Peyer's patch (tissue), 4 donors: Measurements from ENCODE around the gene RPRD1A.

Experiments
- POLR2A ChIP-seq, 2 donors: fragments of 450-650 bp; IDR thresholded peaks; one replicate each; pipeline ENCODE4 v1.5.1; 2017; ENCODE audit warnings: antibody characterized with exemption in 2 of 2, mild to moderate bottlenecking in 2 of 2, moderate library complexity in 2 of 2
- TF ChIP-seq, protein P1 (sequence below), 6 experiments: fragments of 450-650 bp in 4 of 6; fragments of 200-600 bp in 2 of 6; sonication (generic) in 1 of 6; IDR thresholded peaks; one replicate each; pipeline ENCODE4 v1.5.1; 2017 to 2019; ENCODE audit warnings: antibody characterized with exemption in 6 of 6, mild to moderate bottlenecking in 3 of 6, moderate library complexity in 1 of 6

DNA sequence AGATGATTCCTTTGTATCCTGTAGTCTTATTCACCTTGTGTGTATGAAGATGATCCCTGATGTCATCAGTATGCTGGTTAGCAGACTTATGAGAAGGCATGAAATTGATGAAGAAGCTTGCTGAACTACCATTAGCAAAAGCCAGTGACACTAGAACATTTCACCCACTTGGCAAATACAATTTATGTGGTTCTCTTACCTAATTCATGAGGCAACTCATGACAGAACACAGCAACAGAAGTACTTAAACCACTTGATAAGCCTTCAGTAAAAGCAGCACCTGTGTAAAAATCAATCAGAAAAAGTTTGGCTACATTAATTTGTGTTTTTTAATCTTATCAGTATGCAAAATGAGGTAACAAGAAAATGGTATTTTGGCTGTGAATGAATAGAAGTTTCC is 44.9 kb upstream of the RPRD1A start:
- TF ChIP-seq POLR2A (IDR thresholded peaks at IDR 0.05), result no peak
- TF ChIP-seq, protein P1, sequence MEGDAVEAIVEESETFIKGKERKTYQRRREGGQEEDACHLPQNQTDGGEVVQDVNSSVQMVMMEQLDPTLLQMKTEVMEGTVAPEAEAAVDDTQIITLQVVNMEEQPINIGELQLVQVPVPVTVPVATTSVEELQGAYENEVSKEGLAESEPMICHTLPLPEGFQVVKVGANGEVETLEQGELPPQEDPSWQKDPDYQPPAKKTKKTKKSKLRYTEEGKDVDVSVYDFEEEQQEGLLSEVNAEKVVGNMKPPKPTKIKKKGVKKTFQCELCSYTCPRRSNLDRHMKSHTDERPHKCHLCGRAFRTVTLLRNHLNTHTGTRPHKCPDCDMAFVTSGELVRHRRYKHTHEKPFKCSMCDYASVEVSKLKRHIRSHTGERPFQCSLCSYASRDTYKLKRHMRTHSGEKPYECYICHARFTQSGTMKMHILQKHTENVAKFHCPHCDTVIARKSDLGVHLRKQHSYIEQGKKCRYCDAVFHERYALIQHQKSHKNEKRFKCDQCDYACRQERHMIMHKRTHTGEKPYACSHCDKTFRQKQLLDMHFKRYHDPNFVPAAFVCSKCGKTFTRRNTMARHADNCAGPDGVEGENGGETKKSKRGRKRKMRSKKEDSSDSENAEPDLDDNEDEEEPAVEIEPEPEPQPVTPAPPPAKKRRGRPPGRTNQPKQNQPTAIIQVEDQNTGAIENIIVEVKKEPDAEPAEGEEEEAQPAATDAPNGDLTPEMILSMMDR (IDR thresholded peaks at IDR 0.05), result no peak
